Measurements from ENCODE around the gene COMMD7.
A peak's percentile ranks its signal among the peaks of the same experiment; 100 is the strongest.
"Not testable (repeated sequence)": the region's sequence is repeated elsewhere in the genome, so short reads cannot be mapped to it uniquely, and the experiment has no call there.

Gene COMMD7

GRCh38 chr20:32728435-32728834, 14.8 kb downstream of the COMMD7 start:
- not testable (repeated sequence) for DNase-seq

- no peak for DNase-seq
These were observed 15.6 kb downstream of the COMMD7 start for GRCh38 chr20:32727683-32728082.

GRCh38 chr20:32718749-32719348, 24.4 kb downstream of the COMMD7 start:
- DNase-seq = no peak

- DNase-seq = no peak
These were observed 31.9 kb downstream of the COMMD7 start for GRCh38 chr20:32711346-32711745.

GRCh38 chr20:32709632-32710121, 33.6 kb downstream of the COMMD7 start:
- no peak for DNase-seq

- not testable (repeated sequence) for DNase-seq
These were observed 34.1 kb downstream of the COMMD7 start for GRCh38 chr20:32709029-32709631.

GRCh38 chr20:32707691-32708581, 35.3 kb downstream of the COMMD7 start:
- DNase-seq = no peak

- no peak for DNase-seq
These were observed 36.8 kb downstream of the COMMD7 start for GRCh38 chr20:32706486-32706885.

GRCh38 chr20:32702706-32703425, 40.4 kb downstream of the COMMD7 start:
- DNase-seq = peak; percentile 84

- DNase-seq = no peak
These were observed 45.7 kb downstream of the COMMD7 start for GRCh38 chr20:32697608-32698007.

GRCh38 chr20:32695089-32695488, 48.2 kb downstream of the COMMD7 start:
- DNase-seq = no peak

- DNase-seq = not testable (repeated sequence)
These were observed 54.3 kb downstream of the COMMD7 start for GRCh38 chr20:32688966-32689365.

GRCh38 chr20:32687180-32687532, 56.1 kb downstream of the COMMD7 start:
- no peak for DNase-seq

GRCh38 chr20:32686530-32687179, 56.6 kb downstream of the COMMD7 start:
- DNase-seq = no peak

- no peak for DNase-seq
These were observed 57.4 kb downstream of the COMMD7 start for GRCh38 chr20:32685541-32686529.

GRCh38 chr20:32682508-32682987, 60.7 kb downstream of the COMMD7 start:
- DNase-seq = no peak

GRCh38 chr20:32681175-32682084, 61.8 kb downstream of the COMMD7 start:
- DNase-seq = peak; percentile 92

- peak; percentile 49 for DNase-seq
These were observed 62.6 kb downstream of the COMMD7 start for GRCh38 chr20:32680544-32681174.

- DNase-seq = no peak
These were observed 64.3 kb downstream of the COMMD7 start for GRCh38 chr20:32678948-32679347.

All from NCI-H69 (cell line).